RCC 7860 (cell line): Measurements from ENCODE around the gene TEX19.

Source experiments
- DNase-seq: peaks from one replicate; pipeline ENCODE4 v3.0.0-alpha.2; 2015; ENCODE audit warnings: low spot score
- FAIRE-seq: peaks from 2 replicates; lab custom pipeline; 2012; peaks lifted over from hg19 to GRCh38; lab: Jason Lieb, UNC

TEX19 gene

GRCh38 chr17:82358465-82359350 is at the start of gene TEX19:
TSS of gene TEX19 (plus strand) at chr17:82359247. CDS start at chr17:82362151, 2,904 bp downstream.
- DNase-seq (no peak), FAIRE-seq (no peak)

GRCh38 chr17:82309656-82310570 is 49.1 kb upstream of the TEX19 start:
- no peak for FAIRE-seq
- no peak for DNase-seq

- FAIRE-seq (no peak), DNase-seq (no peak)
Observed at GRCh38 chr17:82310877-82311276, 48.2 kb upstream of the TEX19 start.

- FAIRE-seq, result no peak
- no peak for DNase-seq
Observed at GRCh38 chr17:82311971-82312370, 47.1 kb upstream of the TEX19 start.

- no peak for DNase-seq
- FAIRE-seq, result no peak
Observed at GRCh38 chr17:82313195-82314011, 45.6 kb upstream of the TEX19 start.

- no peak for DNase-seq
- no peak for FAIRE-seq
Observed at GRCh38 chr17:82314012-82314726, 44.9 kb upstream of the TEX19 start.

GRCh38 chr17:82314727-82315605 is 44.1 kb upstream of the TEX19 start:
- no peak for DNase-seq
- no peak for FAIRE-seq

- DNase-seq, result no peak
- no peak for FAIRE-seq
Observed at GRCh38 chr17:82315703-82316358, 43.2 kb upstream of the TEX19 start.

- FAIRE-seq, result no peak
- DNase-seq, result no peak
Observed at GRCh38 chr17:82316651-82317393, 42.2 kb upstream of the TEX19 start.

GRCh38 chr17:82317394-82318168 is 41.5 kb upstream of the TEX19 start, which contains the start of gene CD7:
TSS of gene CD7 (minus strand) at chr17:82317608. CDS start at chr17:82317495, 113 bp downstream.
- FAIRE-seq (no peak), DNase-seq (no peak)

GRCh38 chr17:82318169-82318498 is 40.9 kb upstream of the TEX19 start:
- DNase-seq (no peak), FAIRE-seq (no peak)

GRCh38 chr17:82318772-82319606 is 40.1 kb upstream of the TEX19 start:
- FAIRE-seq, result no peak
- DNase-seq, result no peak

GRCh38 chr17:82319619-82320062 is 39.4 kb upstream of the TEX19 start:
- FAIRE-seq, result no peak

GRCh38 chr17:82320140-82320840 is 38.8 kb upstream of the TEX19 start:
- DNase-seq (no peak), FAIRE-seq (no peak)

More at GRCh38 chr17:82319619-82320062, 39.4 kb upstream of the TEX19 start:
- no peak for DNase-seq
